ENCODE data around the gene ABCB6.

The ABCB6 gene

DNA sequence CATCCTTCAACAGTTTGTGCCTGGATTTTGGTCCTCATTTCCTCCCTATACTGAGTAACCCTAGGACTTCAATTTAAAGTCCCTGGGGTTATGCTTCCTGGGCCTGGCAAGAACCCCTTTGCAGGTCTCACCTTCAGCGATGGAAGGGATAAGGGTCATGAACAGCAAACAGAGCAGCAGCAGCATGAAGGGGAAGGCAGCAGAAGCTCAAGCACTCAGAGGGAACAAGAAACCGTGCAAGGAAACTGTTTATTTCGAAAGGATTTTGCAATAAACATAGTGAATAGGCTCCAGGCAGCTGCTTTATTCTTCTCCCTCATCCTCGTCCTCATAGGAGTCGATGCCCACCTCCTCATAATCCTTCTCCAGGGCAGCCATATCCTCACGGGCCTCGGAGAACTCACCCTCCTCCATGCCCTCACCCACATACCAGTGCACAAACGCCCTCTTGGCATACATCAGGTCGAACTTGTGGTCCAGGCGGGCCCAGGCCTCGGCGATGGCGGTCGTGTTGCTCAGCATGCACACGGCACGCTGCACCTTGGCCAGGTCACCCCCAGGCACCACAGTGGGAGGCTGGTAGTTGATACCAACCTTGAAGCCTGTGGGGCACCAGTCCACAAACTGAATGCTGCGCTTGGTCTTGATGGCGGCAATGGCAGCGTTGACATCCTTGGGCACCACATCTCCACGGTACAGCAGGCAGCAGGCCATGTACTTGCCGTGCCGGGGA is 31.5 kb upstream of the ABCB6 start:
- no peak for DNase-seq (ENCODE audit: low read depth)
- H3K4me3 ChIP-seq (ENCODE audit: low read depth, low read length) = no peak overlapping the region

DNA sequence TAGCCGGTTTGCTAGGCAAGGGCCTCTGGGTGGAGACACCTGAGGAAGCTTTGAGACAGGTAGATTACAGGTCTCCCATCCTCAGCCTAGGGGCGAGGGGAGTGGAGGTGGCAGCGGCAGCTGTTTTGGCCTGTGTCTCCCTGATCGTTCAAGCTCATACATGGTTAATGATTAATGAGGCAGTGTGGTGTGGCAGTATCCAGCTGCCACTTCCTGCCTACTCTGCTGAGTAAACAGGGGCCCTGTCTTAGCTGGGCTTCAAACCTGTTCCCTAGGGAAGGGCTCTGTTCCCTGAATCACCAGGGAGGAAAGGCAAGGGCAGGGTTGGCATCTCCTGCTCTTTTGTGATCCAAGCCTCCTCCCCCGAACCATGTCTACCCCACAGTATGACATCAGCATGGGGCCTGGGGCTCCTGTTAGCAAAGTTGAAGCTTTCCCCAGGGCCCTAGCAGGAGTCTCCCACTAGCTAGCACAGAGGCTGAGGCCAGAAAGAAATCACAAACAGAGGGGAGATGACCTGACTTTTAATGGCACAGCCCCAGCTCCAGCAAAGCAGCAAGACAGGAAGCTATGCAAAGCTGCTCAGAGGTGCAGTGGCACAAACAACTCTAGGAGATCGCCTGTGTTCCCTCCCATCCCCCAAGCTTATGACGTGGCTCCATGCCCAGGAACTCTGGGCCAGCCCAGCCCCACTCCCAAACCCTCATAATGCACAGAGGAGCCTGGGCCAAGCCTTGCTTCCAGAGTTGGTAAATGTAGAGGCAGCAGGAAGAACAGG is 30.6 kb upstream of the ABCB6 start:
- in situ Hi-C loops (cut with HindIII; ENCODE audit: low sequenced_read_pairs) = loop anchor here (10.0 kb wide), 1 partner anchor 115 kb away; no protein-coding TSS in a partner anchor
- TF ChIP-seq, protein P1, sequence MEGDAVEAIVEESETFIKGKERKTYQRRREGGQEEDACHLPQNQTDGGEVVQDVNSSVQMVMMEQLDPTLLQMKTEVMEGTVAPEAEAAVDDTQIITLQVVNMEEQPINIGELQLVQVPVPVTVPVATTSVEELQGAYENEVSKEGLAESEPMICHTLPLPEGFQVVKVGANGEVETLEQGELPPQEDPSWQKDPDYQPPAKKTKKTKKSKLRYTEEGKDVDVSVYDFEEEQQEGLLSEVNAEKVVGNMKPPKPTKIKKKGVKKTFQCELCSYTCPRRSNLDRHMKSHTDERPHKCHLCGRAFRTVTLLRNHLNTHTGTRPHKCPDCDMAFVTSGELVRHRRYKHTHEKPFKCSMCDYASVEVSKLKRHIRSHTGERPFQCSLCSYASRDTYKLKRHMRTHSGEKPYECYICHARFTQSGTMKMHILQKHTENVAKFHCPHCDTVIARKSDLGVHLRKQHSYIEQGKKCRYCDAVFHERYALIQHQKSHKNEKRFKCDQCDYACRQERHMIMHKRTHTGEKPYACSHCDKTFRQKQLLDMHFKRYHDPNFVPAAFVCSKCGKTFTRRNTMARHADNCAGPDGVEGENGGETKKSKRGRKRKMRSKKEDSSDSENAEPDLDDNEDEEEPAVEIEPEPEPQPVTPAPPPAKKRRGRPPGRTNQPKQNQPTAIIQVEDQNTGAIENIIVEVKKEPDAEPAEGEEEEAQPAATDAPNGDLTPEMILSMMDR (IDR thresholded peaks at IDR 0.05; ENCODE audit: low read depth, low read length, missing control alignments) = no peak
- no peak overlapping the region for H3K4me3 ChIP-seq (ENCODE audit: low read depth, low read length)
- peak; percentile 34 for DNase-seq (ENCODE audit: low read depth)

More for the DNA sequence above, 31.5 kb upstream of the ABCB6 start:
- in situ Hi-C loops (cut with HindIII; ENCODE audit: low sequenced_read_pairs) = no loop called here
- TF ChIP-seq, protein P1 (IDR thresholded peaks at IDR 0.05; ENCODE audit: low read depth, low read length, missing control alignments) = no peak

DNA sequence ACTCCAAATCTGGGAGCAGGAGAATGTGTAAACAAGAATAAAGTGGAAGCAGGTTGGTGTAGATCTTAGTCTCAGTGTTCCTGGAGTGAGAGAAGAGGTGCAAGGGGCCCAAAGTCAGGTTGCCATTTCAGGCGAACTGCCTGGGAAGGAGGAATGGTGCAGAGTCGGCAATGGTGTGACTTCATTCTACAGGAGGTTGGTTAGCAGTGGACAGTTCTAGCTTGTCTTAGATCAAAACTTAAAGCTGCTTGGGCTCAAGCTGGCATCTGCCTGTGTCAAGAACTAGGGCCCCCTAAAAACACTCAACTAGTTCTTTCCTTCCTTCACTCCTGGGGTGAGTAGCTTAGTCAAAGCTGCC is 30.1 kb upstream of the ABCB6 start:
- H3K4me3 ChIP-seq (ENCODE audit: low read depth, low read length) = no peak overlapping the region
- no peak for DNase-seq (ENCODE audit: low read depth)
- TF ChIP-seq, protein P1 (IDR thresholded peaks at IDR 0.05; ENCODE audit: low read depth, low read length, missing control alignments) = no peak
- in situ Hi-C loops (cut with HindIII; ENCODE audit: low sequenced_read_pairs) = loop anchor here (10.0 kb wide), 1 partner anchor 116 kb away; no protein-coding TSS in a partner anchor

DNA sequence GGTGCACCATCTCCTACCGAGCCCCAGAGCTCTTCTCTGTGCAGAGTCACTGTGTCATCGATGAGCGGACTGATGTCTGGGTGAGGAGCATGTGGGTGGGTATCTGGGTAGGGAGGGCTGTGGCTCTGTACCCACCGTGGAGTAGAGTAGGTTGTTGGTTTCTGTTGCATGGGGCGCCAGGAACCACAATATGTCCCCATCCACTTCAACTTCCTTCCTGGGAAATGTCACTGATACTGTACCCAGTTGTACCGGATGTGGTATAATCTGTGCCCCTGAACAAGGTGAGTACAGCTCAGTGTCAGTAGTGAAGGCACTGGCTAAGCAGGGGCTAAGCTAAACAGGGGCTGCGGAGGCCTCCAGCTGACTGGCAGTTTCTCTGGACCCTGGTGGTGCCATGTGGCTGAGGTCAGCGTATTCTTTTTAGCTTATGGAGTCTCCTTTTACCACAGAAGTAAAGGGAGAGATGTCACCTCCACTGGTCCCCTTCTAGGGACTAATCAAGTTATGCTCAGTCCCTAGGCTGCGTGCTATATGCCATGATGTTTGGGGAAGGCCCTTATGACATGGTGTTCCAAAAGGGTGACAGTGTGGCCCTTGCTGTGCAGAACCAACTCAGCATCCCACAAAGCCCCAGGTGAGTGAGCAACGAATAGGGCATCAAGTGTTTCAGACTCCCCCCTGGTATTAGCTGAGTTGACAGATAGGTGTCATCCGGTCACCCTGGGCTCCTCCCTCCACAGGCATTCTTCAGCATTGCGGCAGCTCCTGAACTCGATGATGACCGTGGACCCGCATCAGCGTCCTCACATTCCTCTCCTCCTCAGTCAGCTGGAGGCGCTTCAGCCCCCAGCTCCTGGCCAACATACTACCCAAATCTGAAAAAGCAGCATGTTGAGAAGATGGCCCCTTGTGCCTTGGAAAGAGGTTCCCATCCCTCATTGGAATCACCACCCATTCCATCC is 29.2 kb upstream of the ABCB6 start:
- TF ChIP-seq, protein P1 (IDR thresholded peaks at IDR 0.05; ENCODE audit: low read depth, low read length, missing control alignments) = no peak
- in situ Hi-C loops (cut with HindIII; ENCODE audit: low sequenced_read_pairs) = loop anchor here (10.0 kb wide), 1 partner anchor 117 kb away; no protein-coding TSS in a partner anchor
- DNase-seq (ENCODE audit: low read depth) = no peak
- H3K4me3 ChIP-seq (ENCODE audit: low read depth, low read length) = no peak overlapping the region

DNA sequence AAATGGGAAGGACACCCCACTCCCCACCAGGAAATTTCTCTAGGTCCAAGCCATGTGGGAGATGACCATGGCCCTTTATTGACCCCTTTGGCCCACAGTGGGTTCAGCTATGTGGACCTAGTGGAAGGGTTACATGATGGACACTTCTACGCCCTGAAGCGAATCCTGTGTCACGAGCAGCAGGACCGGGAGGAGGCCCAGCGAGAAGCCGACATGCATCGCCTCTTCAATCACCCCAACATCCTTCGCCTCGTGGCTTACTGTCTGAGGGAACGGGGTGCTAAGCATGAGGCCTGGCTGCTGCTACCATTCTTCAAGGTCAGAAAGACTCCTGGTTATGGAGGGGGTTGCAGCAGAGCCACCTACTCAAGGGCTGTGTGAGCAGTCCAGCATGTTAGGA is 27.8 kb upstream of the ABCB6 start:
- no peak for DNase-seq (ENCODE audit: low read depth)
- H3K4me3 ChIP-seq (ENCODE audit: low read depth, low read length) = no peak overlapping the region
- in situ Hi-C loops (cut with HindIII; ENCODE audit: low sequenced_read_pairs) = loop anchor here (10.0 kb wide), 1 partner anchor 118 kb away; no protein-coding TSS in a partner anchor
- TF ChIP-seq, protein P1 (IDR thresholded peaks at IDR 0.05; ENCODE audit: low read depth, low read length, missing control alignments) = no peak

DNA sequence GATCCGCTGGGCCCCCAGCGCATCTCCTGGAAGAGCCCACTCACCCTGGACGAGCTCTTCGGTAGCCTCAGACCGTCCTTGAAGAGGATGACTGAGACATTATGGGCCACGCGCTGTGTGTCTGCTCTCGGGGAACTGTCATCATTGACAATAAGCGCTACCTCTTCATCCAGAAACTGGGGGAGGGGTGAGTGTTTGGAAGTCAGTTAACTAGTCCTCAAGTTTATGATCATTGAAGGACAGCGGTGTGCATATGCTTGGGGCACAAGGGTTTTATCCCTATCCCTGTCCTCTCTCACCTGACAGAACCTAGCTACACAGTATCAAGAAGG is 27.1 kb upstream of the ABCB6 start:
- DNase-seq (ENCODE audit: low read depth) = no peak
- peak overlapping the region; percentile 91 for H3K4me3 ChIP-seq (ENCODE audit: low read depth, low read length)
- in situ Hi-C loops (cut with HindIII; ENCODE audit: low sequenced_read_pairs) = loop anchor here (10.0 kb wide), 1 partner anchor 119 kb away; no protein-coding TSS in a partner anchor
- TF ChIP-seq, protein P1 (IDR thresholded peaks at IDR 0.05; ENCODE audit: low read depth, low read length, missing control alignments) = no peak

Measured in astrocyte of the cerebellum (primary cell).